HepG2 (cell line): ENCODE measurements around the gene CPB2. TPM values are rescaled to one million over a fixed set of nuclear protein-coding genes. Genes with fewer than 3 reads are reported as not detected.

Experiments
- AGO2 ChIP-seq: fragments of 200-400 bp; formaldehyde crosslinking; optimal IDR thresholded peaks from 2 replicates; pipeline ENCODE3; 2017; ENCODE audit warnings: mild to moderate bottlenecking, low read depth, low read length, moderate library complexity
- CCAR2 ChIP-seq: fragments of 200-400 bp; formaldehyde crosslinking; optimal IDR thresholded peaks from 2 replicates; pipeline ENCODE3; 2018; ENCODE audit warnings: low read depth, mild to moderate bottlenecking, low read length, moderate library complexity
- DRAP1 ChIP-seq: IDR thresholded peaks from 2 replicates; pipeline ENCODE4 v1.6.1; 2016; ENCODE audit warnings: missing genetic modification reagents, missing compliant biosample characterization
- FOSL2 ChIP-seq: sonication (generic); formaldehyde crosslinking; IDR thresholded peaks from 2 replicates; pipeline ENCODE4 v1.4.0; 2020; ENCODE audit warnings: missing genetic modification reagents
- GATA4 ChIP-seq: sonication (generic); IDR thresholded peaks from 2 replicates; pipeline ENCODE4 v1.6.1; 2016; ENCODE audit warnings: antibody characterized with exemption, low read depth, borderline replicate concordance
- HMG20A ChIP-seq: IDR thresholded peaks from 2 replicates; pipeline ENCODE4 v1.6.1; 2016; ENCODE audit warnings: borderline replicate concordance
- ISL2 ChIP-seq: sonication (generic); formaldehyde crosslinking; IDR thresholded peaks from 2 replicates; pipeline ENCODE4 v1.5.0; 2020; ENCODE audit warnings: missing genetic modification reagents
- KMT2A ChIP-seq: sonication (generic); formaldehyde crosslinking; IDR thresholded peaks from 2 replicates; pipeline ENCODE4 v1.4.0; 2020; ENCODE audit warnings: missing genetic modification reagents
- MTF1 ChIP-seq: sonication (generic); formaldehyde crosslinking; IDR thresholded peaks from 2 replicates; pipeline ENCODE4 v1.5.0; 2020; ENCODE audit warnings: missing genetic modification reagents
- MXD4 ChIP-seq: IDR thresholded peaks from 2 replicates; pipeline ENCODE4 v1.6.1; 2016; ENCODE audit warnings: mild to moderate bottlenecking, missing biosample characterization, missing genetic modification reagents
- RARA ChIP-seq: IDR thresholded peaks from 2 replicates; pipeline ENCODE4 v1.6.1; 2016; ENCODE audit warnings: missing genetic modification reagents, missing compliant biosample characterization
- RNF2 ChIP-seq: fragments of 450-650 bp; conservative IDR thresholded peaks from 2 replicates; pipeline ENCODE4 v1.6.1; 2016; ENCODE audit warnings: low read depth
- RXRB ChIP-seq: IDR thresholded peaks from 2 replicates; pipeline ENCODE4 v1.6.1; 2016; ENCODE audit warnings: borderline replicate concordance, missing genetic modification reagents, missing compliant biosample characterization
- STAG1 ChIP-seq: sonication (generic); formaldehyde crosslinking; IDR thresholded peaks from 2 replicates; pipeline ENCODE4 v1.4.0; 2020; ENCODE audit warnings: missing genetic modification reagents
- TBX2 ChIP-seq: sonication (generic); formaldehyde crosslinking; IDR thresholded peaks from 2 replicates; pipeline ENCODE4 v1.5.0; 2020; ENCODE audit warnings: missing genetic modification reagents, mild to moderate bottlenecking, borderline replicate concordance
- TFDP1 ChIP-seq: IDR thresholded peaks from 2 replicates; pipeline ENCODE4 v1.6.1; 2016; ENCODE audit warnings: missing compliant biosample characterization, missing genetic modification reagents, borderline replicate concordance
- TFDP2 ChIP-seq: sonication (generic); formaldehyde crosslinking; IDR thresholded peaks from 2 replicates; pipeline ENCODE4 v1.4.0; 2020; ENCODE audit warnings: missing genetic modification reagents
- XRCC5 ChIP-seq: fragments of 200-400 bp; formaldehyde crosslinking; optimal IDR thresholded peaks from 2 replicates; pipeline ENCODE3; 2017; ENCODE audit warnings: mild to moderate bottlenecking, low read length
- ZBTB38 ChIP-seq: sonication (generic); formaldehyde crosslinking; IDR thresholded peaks from 2 replicates; pipeline ENCODE4 v1.5.1; 2020; ENCODE audit warnings: mild to moderate bottlenecking, missing genetic modification reagents
- ZNF160 ChIP-seq: sonication (generic); formaldehyde crosslinking; IDR thresholded peaks from 2 replicates; pipeline ENCODE4 v1.8.0; 2022; ENCODE audit warnings: mild to moderate bottlenecking, inconsistent platforms, missing genetic modification reagents
- ZNF264 ChIP-seq: sonication (generic); formaldehyde crosslinking; IDR thresholded peaks from 2 replicates; pipeline ENCODE4 v1.4.0; 2020; ENCODE audit warnings: missing genetic modification reagents
- ZNF280D ChIP-seq: sonication (generic); formaldehyde crosslinking; IDR thresholded peaks from 2 replicates; pipeline ENCODE4 v1.5.1; 2020; ENCODE audit warnings: mild to moderate bottlenecking, missing genetic modification reagents
- ZNF335 ChIP-seq: sonication (generic); formaldehyde crosslinking; IDR thresholded peaks from 2 replicates; pipeline ENCODE4 v1.4.0; 2020; ENCODE audit warnings: missing genetic modification reagents
- ZNF441 ChIP-seq: sonication (generic); formaldehyde crosslinking; IDR thresholded peaks from 2 replicates; pipeline ENCODE4 v1.7.0; 2021; ENCODE audit warnings: missing genetic modification reagents, borderline replicate concordance
- ZNF652 ChIP-seq: IDR thresholded peaks from 2 replicates; pipeline ENCODE4 v1.6.1; 2016; ENCODE audit warnings: low read depth, borderline replicate concordance
- ZNF737 ChIP-seq: sonication (generic); formaldehyde crosslinking; IDR thresholded peaks from 2 replicates; pipeline ENCODE4 v1.5.0; 2020; ENCODE audit warnings: missing genetic modification reagents, mild to moderate bottlenecking, borderline replicate concordance
- ZNF792 ChIP-seq: IDR thresholded peaks from 2 replicates; pipeline ENCODE4 v1.6.1; 2016
- polyA plus RNA-seq, 8 experiments: library from polyadenylated mRNA; depleted of rRNA in 3 of 8; stranded (reverse) in 7 of 8; unstranded in 1 of 8; fragments of >200 nt; fragmentation: Illumina TruSeq in 4 of 8; extraction: Trizol in 4 of 8; gene quantifications; 2 replicates each; pipeline versions ENCODE4 v1.2.1 to v1.2.3, GENCODE V29; 2011 to 2016; ENCODE audit warnings: low read depth in 4 of 8, missing spikeins in 1 of 8, mixed read lengths in 1 of 8; ENCODE audit not compliant: insufficient read depth in 1 of 8
- total RNA-seq, 5 experiments: library from RNA; depleted of rRNA; stranded (reverse); fragments of >200 nt; fragmentation: Illumina TruSeq; extraction: Trizol; gene quantifications; 2 replicates each; pipeline ENCODE4 v1.2.3, GENCODE V29; 2016; ENCODE audit warnings: low read depth in 1 of 5

The CPB2 gene
- total and polyA plus RNA-seq, 2 of the 13 experiments (the other 11 are each of a cell fraction or from before 2014, with no cell fraction given), result 125 to 140 TPM

- peak; percentile 74 for TF ChIP-seq CCAR2
- TF ChIP-seq ZNF737 (CRISPR knock-in tag), result no peak
- TF ChIP-seq STAG1, result peak; percentile 3
- no peak for TF ChIP-seq MXD4 (CRISPR knock-in tag)
- peak; percentile 94 for TF ChIP-seq HMG20A
- peak; percentile 17; the same call in 1 of the 2 replicates for TF ChIP-seq ZBTB38 (CRISPR knock-in tag)
- TF ChIP-seq KMT2A (CRISPR knock-in tag), result no peak
- TF ChIP-seq DRAP1, result peak; percentile 74
- TF ChIP-seq ZNF264, result peak; percentile 55; the same call in 1 of the 2 replicates
- peak; percentile 95 for TF ChIP-seq RARA (CRISPR knock-in tag)
- no peak for TF ChIP-seq TFDP2 (CRISPR knock-in tag)
- TF ChIP-seq ZNF792 (CRISPR knock-in tag), result peak; percentile 76; the same call in 1 of the 2 replicates
- TF ChIP-seq TBX2 (CRISPR knock-in tag), result peak; percentile 83
- peak; percentile 50; the same call in 1 of the 2 replicates for TF ChIP-seq ZNF441 (CRISPR knock-in tag)
- TF ChIP-seq MTF1, result no peak
- no peak for TF ChIP-seq ZNF160 (CRISPR knock-in tag)
- TF ChIP-seq ZNF280D (CRISPR knock-in tag), result peak; percentile 50; the same call in 1 of the 2 replicates
- peak; percentile 92 for TF ChIP-seq ISL2
- no peak for TF ChIP-seq RNF2
- no peak for TF ChIP-seq AGO2
- TF ChIP-seq TFDP1 (CRISPR knock-in tag), result no peak
- peak; percentile 90 for TF ChIP-seq RXRB (CRISPR knock-in tag)
- peak; percentile 41; the same call in 1 of the 2 replicates for TF ChIP-seq ZNF652 (CRISPR knock-in tag)
- peak; percentile 74 for TF ChIP-seq XRCC5
- peak; percentile 59; the same call in 1 of the 2 replicates for TF ChIP-seq GATA4
- no peak for TF ChIP-seq ZNF335 (CRISPR knock-in tag)
- TF ChIP-seq FOSL2, result peak; percentile 57
Observed at GRCh38 chr13:46109451-46109850, 4.6 kb upstream of the CPB2 start (continued).
